NCI-H2196 treated with DMSO at 0.1 percent for 48 hours (cell line): ENCODE measurements around the gene TRIM29.
"Not testable (repeated sequence)": the region's sequence is repeated elsewhere in the genome, so short reads cannot be mapped to it uniquely, and the experiment has no call there.

Source experiments
- DNase-seq: peaks from one replicate; lab custom pipeline; 2025; ENCODE audit not compliant: unreplicated experiment; lab: John Stamatoyannopoulos, UW

The TRIM29 gene

DNA sequence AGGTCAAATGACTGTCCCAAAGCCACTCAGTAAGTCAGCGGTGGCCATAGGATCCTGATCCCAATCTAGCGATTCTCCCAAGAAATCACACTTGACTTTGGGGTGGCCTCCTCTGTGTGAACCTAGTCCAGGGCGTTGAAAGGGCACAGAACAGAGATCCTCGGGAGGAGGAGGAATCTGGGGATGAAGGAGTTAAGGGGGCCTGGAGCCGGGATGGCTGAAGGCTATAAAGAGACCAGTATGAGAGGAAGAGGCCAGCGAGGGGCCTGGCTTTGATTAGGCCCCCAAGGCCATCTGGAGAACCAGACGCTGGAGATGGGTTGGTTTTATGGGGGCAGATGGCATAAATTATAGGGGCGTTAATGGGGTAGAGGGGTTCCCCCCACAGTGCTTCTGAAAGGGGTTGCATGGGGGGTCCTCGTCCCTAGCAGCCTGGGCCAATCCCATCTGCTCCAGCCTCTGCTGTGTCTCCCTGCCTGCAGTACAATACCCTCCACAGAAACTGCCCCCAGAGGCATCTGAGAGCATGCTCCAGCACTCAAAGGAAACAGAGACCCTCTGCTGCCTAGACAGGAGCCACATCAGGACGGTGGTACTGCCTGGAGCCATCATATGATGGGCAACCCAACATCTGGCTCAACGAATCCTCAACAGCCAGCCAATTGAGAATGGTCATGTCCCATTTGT lies 35.2 kb upstream of the TRIM29 start:
- no peak for DNase-seq

DNA sequence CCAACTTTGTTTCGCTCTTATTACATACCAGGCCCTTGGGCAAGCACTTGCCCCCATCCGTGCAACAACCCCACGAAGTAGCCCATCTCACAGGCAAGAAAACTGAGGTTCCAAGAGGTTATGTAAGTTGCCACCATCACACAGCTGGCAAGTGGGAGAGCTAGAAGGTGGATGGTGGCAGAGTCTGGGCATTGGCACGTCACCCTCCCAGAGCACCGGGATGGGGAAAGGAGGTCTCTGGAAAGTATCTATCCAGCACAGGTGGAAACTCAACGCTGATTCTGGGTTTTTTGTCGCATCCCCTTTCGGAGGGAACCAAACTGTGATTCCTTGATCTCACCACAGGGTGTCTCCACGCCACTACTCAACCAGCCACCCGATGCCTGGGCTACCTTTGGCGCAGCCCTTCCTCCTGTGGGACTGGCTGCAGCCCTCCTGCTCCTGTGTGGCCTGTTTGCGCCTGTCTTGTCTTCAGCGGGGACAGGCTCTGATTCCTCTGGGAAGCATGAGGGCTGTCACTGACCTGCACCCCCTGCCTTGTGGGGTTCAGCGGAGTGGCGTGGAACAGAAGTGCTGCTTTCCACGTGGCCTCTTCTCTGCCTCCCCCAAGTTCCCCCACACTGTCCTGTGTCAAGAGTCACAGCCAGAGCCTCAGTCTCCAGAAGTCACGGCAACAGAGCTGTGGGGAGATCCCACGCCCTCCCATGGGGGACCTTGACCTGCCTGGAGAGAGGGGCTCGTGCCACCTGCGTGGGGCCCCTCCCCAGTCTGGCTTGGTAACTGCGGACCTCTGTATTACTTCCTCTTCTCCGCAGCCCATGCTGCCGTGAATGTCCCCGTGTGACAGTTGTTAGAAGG lies 34.4 kb upstream of the TRIM29 start:
- DNase-seq = peak; percentile 22

DNA sequence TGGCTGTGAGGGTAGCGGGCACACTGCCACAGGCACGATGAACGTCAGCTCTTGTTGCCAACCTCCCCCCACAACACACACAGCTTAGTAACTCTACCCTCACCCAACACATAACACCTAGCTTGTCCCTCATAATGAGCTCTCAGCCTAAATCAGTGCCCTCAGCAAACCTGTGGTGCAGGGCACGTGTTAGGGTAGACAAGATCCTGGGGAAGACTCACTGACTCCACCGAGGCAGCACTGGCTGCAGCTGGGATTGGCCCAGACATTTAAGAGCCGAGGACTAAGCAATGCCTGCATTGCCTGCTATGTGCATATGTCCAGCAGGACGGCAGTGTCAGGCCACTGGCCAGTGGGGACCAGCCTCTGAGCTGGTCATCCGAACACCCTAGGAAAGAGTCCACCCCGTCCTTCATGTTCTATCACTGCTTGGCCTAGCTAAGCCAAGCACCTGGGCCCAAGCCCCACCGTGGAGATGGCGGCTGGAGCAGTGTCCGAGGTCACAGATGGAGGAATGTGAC lies 32.9 kb upstream of the TRIM29 start:
- no peak for DNase-seq

DNA sequence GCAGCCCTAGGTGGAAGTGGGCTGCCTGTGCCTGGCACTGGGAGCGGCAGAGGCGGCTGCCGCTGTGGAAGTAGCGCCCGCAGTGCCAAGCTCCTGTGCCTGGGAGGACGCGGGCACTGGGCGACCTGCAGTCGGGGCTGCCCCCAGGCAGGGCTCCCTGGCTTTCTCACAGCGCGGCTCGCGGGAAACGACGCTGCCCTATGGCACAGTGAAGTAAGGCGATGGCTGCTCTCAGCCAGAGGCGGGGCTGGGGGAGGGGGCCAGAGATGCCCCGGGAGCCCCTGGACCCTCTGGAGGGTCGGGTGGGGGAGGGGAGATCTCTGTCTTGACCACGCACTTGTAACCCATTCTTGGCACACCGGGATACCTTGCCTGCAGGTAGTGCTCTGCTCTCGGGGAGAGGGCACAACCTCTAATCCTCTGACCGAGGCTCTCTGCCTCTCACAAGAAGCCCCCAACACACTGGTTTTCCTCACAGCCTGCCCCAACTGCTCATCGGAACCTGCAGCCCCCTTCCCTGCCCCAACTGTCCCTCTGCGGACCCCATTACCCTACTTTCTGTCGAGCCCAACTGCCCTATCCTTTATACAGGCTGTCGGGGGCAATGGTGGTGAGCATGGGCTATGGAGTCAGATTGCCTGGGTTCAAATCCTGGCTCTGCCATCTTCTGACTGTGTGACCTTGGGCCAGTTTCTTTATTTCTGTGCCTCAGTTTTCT lies 32.2 kb upstream of the TRIM29 start:
- DNase-seq = no peak

DNA sequence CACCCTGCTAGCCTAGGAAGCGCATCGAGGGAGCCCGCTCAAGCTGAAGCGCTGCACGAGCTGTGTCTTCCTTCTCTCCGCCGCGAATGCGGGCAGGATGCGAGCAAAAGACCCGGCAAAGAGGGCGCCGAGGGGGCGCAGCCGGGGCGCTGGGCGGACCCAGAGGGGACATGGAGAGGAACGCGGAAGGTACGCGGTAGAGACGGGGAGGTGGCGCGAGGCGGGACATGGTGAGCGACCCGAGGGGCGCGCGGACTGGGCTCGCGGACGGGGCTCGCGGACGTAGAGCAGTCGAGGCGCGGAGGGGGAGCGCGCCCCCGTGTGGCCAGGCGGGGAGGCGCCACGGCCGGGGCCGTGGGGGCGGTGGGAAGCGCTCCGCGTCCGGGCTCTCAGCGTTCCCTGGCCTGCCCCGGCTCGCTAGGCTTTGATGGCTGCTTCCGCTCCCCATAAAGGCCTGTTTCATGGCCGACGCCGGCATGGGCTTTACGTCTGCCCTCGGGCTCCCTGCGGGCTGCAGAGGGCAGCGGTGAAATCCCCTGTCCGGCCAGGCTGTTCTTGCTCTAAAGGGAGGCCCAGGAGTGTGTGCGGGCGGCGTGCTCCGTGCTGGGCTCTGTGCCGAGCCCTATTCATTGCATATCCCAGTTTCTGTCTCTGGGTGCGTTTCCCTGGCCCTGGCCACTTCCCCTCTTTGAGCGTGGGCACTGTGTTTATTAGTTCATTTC lies 31.2 kb upstream of the TRIM29 start:
- no peak for DNase-seq

DNA sequence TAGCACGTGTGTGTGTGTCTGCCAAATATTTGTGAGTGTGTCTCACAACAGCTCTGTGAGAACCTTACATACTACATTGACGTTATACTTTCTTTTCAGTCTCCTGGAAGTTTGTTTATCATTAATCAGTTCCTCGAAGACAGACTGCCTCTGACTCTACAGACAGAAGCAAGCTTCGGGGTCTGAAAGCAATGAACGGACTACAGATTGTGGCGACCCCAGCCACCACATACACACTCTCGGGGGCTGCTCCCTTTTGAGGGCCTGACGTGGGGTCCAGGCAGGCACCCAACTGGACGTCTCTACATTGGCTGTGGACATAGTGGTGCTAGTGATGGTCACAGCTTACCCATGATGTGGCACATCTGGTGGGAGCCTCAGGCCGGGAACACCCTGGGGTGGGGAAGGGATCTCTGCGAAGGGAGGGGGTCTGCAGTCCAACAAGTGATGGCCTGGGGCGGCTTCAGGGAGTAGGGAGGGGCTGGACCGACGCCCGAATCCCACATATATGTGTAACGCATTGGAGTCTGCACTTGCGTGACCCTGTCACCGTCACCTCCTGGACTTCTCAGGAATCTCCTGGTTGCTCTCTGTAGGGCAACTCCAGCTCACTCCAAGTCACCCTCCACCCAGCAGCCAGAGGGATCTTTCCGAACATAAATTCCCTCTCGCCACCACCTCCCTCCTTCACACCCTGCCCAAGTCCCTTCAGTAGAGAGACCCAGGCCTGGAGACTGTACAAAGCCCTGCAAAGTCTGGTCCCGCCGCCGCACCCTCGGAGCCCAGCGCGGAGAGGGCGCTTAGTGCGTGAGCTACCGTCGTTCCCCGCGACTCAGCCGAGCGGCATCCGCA lies 30.4 kb upstream of the TRIM29 start:
- DNase-seq = no peak

DNA sequence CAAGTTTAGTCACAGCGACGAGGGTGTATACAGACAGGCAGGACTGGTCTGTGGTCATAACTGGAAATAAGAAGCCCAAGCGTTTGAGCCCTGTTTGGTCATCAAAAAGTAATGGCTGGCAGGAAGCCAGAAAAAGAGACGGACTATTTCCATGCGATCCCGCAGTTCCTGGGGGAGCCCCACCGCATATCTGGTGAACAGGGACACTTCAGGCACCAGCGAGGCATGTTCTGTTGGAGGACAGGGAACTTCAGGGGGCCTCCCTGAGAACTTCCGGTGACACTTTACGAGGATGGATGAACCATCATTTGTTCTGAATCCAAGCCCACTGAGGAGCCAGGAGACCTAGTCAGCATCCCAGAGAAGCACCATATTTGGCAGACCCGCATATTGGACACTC lies 29.7 kb upstream of the TRIM29 start:
- no peak for DNase-seq

DNA sequence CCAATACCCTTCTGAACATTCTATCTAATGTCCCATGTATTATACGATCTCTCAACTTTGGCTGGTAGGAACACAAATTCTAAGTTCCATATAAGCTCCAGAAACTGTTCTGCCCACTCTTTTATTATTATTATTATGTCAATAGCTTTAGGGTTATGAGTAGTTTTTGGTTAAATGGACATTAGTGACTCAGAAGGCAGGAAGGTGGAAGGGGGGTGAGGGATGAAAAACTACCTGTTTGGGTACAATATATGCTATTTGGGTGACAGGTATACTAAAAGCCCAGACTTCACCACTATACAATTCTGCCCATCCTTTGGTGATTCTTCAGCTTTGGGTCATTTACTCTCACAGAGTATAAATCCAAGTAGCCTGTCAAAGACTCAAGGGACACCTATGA lies 22.5 kb upstream of the TRIM29 start:
- DNase-seq = no peak

DNA sequence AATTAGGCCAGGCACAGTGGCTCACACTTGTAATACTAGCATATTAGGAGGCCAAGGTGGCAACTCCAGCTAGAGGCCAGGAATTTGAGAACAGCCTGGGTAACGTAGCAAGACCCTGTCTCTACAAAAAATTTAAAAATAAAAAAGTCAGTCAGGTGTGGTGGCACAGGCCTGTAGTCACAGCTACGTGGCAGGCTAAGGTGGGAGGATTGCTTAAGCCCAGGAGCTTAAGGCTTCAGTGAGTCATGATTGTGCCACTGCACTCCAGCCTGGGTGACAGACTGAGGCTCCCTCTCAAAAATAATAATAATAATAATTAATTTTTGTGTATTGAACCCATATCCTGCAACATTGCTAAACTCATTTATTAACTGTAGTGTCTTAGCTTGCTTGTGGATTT lies 15.3 kb upstream of the TRIM29 start:
- DNase-seq = no peak

DNA sequence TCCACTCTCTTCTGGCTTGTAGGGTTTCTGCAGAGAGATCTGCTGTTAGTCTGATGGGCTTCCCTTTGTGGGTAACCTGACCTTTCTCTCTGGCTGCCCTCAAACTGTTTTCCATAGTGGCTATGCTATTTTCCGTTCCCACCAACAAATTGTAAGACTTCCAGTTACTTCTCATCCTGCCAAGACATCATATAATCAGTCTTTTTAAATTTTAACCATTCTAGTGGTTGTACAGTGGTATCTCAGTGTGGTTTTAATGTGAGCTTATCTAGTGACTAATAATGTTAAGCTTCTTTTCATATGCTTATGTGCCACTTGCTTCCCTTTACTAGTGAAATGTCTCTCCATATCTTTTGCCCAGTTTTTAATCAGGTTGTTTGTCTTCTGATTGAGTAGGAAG lies 13.6 kb upstream of the TRIM29 start:
- no peak for DNase-seq

DNA sequence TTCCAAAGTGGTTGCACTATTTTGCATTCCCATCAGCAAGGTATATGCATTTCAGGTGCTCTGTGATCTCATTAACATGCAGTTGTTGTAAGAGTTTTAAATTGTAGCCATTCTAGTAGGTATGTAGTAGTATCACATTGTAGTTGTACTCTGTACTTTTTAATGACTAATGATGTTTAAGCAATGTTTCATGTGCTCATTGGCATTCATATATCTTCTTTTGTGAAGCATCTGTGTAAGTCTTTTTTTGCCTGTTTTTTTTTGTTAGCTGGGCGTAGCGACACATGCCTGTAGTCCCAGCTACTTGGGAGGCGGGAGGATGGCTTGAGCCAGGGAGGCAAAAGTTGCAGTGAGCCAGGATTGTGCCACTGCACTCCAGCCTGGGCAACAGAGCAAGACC lies 11.3 kb upstream of the TRIM29 start:
- DNase-seq = no peak

DNA sequence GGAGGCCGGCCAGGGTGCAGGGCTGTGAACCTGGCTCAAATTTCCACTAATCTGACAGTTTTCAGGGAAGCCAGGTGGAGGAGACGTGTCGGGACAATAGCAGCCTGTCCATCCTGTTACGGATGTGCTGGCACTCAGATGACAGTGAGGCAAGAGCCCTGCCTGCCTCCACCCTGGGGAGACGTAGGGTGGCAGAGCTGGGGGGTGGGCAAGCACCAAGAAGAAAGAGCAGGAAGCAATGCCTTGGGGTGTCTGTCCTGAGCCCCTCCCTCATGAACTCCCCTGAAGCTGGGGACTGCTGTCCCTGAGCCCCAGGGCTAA lies 10.0 kb upstream of the TRIM29 start:
- no peak for DNase-seq

DNA sequence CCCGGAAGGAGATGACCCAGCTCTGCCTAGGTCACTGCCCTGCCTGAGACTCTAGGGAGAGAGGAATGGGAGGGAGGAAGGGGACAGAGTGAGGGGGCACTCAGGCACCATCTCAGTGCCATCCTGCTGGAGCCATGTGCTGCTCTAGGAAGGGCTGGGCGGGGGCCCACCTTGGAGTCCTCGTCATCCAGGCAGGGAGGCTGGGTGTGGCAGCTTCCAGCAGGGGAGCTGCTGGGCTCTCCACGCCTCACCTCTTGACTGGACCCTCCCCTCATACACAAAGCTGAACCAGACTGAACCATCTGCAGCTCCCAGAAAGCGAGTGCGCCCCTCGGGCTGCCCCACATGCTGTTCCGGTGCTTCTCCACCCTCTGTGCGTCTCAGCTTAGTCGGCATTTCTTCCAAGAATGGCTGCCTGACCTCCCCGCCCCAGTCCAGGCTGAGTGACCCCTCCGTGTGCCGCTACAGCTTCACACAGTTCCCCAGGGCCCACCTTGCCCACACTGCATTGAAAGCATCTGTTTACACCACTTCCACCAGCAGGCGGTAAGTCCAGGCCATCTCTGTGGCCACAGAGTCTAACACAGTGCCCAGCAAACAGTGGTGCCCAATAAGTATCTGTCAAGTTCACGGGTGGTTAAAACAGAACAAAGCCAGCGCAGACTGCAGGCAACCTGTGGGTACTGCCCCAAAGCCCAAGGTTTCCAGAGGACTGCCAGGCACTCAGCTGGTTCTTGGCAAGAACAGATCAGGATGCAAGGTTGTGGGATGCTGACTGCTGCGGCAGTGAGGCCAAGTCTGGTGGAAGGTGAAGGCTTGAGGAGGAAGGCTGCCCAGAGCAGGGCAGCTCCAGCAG lies 9.4 kb upstream of the TRIM29 start:
- DNase-seq = no peak

DNA sequence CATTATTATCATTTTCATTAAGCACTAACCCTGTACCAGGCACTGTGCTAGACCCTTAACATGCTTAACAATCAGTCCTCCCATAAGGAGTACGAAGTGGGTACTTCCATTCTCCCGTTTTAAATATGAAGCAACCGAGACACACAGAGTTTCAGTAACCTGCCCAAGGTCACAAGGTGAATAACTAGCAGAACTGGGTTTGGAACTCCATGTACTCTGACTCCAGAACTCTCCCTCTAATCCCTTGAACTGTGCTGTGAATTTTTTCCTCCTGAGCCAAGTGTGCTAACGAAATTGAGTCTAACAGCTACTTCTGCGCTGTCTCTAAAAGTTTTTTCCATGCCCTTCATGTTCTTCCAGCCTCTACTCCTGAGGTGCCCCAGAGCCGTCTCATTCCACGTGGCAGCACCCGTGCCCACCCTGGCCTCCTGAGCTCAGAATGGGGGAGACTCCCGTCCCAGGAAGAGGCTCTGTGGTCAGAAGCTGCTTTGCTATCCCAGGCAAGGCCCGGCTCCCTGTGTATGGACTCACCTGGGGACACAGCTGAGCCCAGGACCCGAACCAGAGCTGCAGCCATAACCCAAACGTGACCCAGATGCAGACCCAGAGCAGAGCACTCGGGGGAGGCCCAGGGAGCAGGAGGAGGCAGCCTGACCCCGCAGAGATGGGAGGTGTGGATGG lies 8.6 kb upstream of the TRIM29 start:
- no peak for DNase-seq

DNA sequence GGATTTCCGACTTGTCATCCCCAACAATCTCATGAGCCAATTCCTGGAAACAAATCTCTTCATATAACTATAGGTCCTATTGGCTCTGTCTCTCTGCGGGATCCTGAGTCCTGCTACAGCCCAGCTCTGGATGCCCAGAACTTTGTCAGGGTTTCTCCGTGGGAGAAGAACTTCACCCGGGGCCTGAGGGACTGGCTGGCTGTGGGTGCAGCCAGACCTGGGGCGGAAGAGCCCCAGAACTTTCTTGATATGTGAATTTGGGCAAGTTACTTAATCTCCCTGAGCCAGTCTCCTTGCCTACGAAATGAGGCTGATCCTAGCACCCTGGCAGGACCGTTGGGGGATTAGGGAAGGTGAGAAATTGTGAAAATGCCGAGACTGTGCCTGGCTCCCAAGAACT lies 6.6 kb upstream of the TRIM29 start:
- no peak for DNase-seq

DNA sequence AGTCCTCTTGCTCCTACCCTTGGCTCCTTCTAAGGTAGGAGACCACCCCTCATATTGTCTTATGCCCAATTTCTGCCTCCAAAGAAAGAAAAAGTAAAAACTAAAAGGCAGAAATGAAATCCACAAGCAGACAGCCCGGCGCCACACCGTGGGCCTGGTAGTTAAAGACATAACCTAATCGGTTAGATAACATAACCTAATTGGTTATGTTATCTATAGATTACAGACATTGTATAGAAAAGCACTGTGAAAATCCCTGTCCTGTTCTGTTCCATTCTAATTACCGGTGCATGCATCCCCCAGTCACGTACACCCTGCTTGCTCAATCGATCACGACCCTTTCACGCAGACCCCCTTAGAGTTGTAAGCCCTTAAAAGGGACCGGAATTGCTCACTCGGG lies 5.6 kb upstream of the TRIM29 start:
- DNase-seq = not testable (repeated sequence)

DNA sequence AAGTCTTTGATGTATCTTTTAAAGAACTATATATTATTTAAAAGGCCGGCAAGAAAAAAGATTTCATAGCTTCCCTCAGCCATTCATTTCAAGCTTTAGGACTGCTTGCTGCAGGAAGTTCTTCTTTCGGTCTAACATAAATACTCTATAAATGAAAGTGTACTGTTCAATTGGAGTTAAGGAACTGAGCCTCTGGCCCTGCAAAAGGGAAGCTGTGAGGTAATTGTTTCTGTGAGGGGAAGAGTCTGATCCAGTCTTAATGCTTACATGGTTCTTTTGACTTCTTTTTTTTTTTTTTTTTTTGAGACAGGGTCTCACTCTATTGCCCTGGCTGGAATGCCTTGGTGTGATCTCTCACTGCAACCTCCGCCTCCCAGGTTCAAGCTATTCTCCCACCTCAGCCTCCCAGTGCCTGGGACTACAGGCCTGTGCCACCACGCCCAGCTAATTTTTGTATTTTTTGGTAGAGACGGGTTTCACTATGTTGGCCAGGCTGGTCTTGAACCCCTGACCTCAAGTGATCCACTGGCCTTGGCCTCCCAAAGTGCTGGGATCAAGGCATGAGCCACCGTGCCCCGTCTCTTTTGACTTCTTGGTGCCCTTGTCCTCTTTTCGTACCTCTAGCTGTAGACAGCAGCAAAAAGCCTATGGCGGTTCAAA lies 4.7 kb upstream of the TRIM29 start:
- DNase-seq = no peak

DNA sequence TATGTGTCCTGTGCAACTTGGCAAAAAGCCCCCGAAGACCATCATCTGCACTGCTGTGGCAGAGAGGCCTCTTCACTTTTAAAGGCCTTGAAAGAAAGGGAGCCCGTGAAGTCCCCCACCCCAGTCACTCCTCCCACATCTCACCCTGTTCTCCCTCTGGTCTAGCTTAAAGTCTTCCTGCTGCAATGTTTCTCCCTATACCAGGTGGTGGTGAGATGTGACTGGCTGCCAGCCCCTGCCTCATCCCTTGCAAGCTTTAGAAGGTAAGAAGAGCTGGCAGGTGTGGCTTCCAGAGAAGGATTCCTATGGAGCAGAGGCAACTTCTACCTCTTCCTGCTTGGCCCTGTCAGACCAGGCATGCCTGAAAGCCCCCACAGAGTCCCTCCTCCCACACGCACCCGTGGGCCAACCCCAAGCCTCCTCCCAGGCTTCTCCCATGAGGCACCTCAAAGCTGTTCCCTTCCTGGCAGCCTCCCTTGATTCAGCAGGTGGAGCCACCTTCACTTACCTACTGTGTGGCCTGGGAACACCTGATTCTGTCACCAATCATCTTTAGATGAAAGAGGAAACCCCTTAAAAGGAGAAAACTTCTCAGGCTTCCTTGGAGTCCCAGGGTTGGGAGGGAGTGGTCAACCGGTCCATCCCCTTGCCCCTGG lies 4.0 kb upstream of the TRIM29 start:
- no peak for DNase-seq
